ENCODE data around the gene RBM33.

The RBM33 gene

DNA sequence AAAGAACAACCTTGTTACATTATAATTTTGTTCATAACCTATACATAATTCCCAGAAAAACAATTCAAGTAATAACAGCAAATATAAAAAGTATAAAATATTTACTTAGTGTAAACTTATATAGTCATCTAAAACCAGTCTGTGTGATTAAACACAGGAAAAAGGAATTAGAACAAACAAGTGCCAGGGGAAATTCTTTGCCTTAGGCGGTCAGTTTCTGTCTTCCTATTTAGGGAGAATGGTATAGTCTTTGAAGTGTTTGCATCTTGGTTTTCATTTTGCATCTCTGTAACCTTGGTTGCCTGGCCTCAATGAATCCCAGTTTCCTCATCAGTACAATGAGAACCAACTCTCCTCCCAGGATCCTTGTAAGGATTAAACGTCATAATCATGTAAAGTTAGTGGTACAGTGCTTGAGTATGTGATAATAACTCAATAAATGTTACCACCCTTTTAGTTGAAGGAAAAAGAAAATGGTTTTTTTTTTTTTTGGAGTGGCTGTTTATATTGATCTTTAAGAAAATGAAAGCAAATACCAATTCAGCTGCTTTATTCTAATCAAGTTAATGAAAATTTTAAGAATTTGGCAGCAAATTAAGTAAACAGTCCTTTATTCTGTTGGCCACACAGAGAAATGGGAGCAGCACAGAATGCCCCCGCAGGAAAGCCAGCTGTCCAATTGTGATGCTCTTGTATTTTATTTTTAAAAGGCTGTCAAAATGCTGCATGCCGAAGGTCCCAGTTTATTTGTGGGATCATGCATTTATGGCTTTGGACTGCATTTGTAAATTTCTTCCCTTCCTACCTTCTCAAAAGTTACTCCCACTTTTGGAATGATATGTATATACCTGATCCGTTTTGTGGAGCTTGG lies 106.0 kb downstream of the RBM33 start:
- no peak for DNase-seq (ENCODE audit: low read depth)

DNA sequence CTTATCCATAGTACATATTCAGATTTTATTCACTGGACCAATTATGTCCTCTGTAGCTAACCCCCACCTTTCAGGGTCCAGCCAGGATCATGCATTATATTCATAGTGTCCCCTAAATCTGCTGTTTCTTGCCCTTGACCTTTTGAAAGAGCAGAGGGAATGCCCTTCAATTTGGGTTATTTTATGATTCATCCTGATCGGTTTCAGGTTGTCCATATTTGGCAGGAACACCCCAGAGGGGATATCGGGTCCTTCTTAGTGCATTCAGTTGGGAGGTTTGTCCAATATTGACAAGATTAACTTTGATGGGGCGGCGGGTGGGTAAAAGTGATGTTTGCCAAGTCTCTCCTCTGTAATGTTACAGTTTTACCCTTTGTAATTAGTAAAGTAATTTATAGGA lies 106.9 kb downstream of the RBM33 start:
- DNase-seq (ENCODE audit: low read depth) = no peak

DNA sequence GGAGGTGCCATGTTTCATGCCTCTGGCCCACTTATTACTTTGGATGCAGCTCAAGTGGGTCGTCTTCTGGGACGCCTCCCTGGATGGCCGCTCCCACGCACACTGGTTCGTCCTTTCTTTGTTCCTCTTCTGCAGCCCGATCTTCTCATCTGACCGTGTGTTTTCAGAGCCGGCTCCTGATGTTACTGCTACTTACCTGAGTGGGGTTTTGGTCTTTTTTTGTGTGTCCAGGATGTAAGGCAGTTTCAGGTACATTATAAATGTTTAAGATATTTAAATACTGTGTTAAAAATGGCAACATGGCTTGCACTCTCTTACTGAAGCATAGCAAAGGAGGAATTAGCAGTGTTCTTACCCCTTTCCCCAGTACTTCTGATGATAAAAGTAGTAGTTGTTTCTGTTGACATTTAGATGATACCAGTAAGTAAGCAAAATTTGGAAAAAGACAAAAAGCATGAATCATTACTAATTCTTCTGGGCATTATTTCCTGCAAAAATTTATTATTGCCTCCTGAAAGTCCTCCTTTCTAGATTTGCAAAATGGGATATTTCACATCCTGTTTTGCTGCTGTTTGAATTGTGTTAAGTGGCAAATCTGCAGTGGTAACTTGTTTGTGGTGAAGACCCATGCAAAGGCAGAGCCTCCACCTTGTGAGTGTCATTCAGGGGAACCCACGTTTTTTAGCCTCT lies 108.4 kb downstream of the RBM33 start:
- DNase-seq (ENCODE audit: low read depth) = no peak

DNA sequence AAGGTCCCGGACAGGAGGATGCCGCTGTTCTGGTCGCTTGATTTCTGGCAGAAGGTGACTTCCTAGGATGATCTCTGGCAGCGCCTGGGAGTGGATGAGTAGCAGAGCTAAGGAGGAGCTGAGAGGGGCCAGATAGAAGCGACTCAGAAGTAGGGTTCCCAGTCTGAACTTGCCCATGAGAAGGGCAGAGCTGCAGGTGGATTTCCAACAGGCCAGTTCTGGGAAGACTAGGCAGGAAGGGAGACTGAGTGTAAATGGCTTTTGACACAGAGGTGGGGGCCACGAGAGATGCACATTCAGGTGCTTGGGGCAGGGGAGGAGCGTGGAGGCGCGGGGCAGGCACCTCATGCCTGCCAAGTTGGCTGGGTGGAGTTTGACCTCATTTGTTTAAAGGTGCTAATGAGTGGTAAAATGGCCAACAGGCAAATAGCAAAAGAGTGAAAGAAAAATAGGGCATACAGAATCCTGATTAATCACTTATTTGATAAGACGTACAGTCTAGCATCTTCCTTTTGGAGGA lies 109.0 kb downstream of the RBM33 start:
- no peak for DNase-seq (ENCODE audit: low read depth)

DNA sequence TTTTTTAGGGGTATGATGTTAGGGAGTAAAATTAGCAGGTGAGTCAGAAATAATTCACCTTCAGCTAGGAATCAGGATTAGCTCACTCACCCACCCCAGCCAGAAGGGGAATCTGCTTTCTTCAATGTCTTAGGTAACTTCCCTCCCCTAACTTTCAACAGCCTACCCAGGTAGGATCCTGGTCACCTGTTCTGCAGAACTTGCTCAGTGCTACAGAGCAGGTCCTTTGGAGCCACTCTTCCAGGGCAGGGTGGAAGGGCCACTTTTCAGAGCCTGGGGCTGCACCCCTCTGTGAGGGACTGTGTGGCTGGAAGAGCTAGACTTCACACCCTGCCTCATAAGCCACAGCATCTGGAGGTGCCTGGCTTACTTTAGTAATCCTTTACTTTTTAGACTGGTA lies 109.7 kb downstream of the RBM33 start:
- DNase-seq (ENCODE audit: low read depth) = no peak

DNA sequence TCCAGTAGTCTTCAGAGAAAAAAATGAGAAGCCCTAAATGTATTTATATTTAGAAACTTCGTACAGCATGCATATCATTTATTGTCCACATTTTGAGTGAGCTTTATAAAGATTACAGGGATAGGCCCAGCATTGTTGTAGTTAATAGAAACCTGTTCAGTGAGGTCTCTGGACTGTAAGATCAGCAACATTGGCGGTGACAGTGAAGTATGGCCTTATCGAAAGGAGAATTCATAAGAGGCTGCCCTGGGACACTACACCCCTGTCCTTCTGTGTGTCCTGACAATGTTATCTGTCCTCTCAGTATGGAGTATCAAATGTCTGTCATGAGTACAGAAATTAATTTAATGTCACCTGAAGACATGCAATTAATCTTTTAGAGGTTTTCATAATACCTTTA lies 110.6 kb downstream of the RBM33 start:
- DNase-seq (ENCODE audit: low read depth) = no peak

DNA sequence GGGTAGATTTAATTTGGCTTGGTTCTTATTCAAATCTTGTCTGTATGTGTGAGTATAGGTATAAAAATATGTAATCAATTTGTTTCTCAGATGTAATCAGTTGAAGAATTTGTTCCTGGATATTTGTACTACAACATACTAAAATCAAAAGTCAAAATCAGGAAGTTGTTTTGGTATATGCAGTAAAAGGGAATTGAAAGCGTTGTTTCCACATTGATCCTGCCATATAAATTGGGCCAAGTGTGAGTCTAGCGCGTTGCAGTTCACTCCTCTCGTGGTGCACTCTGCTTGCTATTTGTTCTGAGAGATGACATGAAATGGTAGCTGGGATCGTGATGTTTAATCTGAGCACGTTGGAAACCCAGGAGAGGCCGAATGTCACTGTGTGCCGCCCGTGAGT lies 111.9 kb downstream of the RBM33 start:
- DNase-seq (ENCODE audit: low read depth) = no peak

DNA sequence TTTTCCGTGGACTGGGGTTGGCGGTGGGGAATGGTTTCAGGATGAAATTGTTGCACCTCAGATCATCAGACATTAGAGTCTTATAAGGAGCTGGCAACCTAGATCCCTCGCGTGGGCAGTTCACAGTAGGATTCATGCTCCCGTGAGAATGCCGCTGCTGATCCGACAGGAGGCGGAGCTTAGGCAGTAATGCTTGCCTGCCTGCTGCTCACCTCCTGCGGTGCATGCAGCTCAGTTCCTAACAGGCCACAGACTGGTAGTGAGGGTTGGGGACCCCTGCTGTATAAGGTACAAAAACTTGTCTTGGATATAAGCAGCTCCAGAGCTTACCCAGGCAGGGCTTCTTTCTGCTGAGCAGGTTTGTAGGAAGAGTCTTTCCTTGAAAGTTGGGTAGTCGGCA lies 113.9 kb downstream of the RBM33 start:
- DNase-seq (ENCODE audit: low read depth) = no peak

DNA sequence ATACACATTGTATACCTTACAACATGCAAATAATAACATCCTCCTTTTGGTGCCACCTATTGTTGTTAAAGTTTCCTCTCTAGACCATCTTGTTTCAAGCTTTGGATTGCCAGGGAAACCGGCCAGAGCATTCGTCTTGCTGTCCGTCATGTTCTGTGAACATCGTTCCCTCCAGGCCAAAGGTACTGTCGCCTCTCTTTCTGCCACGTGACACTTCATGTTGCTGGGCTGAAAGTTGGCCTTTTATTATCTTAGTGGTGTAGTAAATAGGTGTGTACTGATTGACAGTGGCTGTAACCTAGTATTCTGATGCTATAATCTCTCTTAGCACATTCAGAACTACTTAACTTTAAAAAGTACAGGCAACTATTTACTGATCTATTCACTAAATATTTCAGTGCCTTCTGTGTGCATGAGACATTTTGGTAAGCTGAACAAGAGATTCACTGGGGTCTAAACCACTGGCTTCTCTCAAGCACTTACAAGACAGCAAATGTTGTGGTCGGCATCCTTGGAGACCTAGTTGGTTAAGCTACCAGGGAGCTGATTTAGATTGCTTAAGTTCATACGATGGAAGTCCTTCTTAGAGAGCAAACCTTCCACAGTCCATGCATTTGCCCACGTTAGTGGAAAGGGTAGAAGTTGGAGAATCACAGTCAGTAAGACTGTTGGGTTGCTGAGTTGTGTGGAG lies 115.4 kb downstream of the RBM33 start:
- no peak for DNase-seq (ENCODE audit: low read depth)

DNA sequence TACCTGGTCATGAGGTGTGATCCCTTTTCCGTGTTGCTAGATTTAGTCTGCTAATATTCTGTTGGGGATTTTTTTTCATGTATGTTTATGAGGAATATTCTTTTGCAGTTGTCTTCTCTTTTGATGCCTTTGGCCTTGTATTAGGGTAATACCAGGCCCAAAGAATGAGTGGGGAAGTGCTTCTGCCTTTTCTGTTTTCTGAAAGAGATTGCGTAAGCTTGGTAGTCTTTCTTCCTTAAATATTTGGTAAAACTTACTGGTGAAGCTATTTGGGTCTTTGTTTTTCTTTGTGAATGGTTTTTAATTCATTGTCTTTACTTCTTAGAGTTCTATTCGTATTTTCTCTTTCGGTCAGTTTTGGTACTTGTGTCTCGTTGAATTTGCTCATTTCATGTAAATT lies 116.7 kb downstream of the RBM33 start:
- no peak for DNase-seq (ENCODE audit: low read depth)

DNA sequence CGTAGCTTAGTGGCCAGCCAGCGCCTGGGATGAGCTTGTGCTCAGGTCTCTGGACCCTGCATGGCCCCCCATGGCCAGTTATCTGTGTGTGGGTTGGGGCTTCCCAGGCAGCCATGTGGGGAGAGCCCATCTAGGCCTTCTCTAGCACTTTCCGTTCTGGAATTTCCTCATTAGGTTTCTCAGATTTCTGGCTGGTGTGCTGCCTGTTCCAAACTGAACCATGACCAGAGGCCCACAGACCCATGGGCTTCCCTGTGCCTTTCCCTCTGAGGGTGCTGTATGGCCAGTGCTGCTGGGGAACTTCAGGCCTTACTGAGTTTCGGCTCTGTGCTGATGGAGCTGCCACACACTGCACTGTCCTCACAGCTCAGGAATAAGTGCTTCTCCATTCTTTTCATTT lies 117.6 kb downstream of the RBM33 start:
- DNase-seq (ENCODE audit: low read depth) = no peak

DNA sequence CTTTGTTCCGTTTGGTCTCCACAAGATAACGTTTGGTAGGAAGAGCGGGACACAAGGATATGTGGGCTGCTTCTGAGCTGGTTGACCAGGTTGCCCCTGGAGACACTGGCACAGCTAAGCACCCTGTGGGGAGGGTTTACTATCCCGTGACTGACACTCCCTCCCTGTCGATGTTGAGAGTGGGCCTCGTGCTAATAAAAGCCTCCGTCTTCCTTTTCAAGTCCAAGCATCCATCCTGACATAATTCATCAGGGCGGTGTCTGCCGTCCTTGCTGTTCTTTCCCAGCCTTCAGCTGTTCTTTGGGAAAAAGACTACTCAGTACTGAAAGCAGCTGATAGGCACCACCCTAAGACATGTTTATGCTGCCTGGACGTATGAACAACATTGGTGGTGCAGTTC lies 118.2 kb downstream of the RBM33 start:
- DNase-seq (ENCODE audit: low read depth) = no peak

DNA sequence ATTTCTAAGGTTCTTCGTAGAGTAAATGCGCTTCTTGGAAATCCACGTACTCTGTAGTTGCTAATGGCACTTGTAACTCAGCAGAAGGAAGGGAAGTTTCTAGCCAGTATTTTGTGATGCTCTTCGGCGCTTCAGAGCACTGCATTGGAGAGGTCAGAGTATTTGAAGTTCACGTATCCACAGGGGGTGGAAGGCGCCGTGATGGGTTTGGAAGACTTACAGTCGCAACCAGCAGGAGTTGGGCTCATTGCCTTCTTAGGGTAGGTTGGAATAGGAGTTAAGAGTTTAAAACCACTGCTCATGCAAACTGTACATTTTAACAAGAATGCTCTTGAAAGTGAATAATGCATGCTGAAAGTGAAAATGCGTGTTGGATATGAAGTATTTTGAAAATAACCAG lies 118.7 kb downstream of the RBM33 start:
- no peak for DNase-seq (ENCODE audit: low read depth)

DNA sequence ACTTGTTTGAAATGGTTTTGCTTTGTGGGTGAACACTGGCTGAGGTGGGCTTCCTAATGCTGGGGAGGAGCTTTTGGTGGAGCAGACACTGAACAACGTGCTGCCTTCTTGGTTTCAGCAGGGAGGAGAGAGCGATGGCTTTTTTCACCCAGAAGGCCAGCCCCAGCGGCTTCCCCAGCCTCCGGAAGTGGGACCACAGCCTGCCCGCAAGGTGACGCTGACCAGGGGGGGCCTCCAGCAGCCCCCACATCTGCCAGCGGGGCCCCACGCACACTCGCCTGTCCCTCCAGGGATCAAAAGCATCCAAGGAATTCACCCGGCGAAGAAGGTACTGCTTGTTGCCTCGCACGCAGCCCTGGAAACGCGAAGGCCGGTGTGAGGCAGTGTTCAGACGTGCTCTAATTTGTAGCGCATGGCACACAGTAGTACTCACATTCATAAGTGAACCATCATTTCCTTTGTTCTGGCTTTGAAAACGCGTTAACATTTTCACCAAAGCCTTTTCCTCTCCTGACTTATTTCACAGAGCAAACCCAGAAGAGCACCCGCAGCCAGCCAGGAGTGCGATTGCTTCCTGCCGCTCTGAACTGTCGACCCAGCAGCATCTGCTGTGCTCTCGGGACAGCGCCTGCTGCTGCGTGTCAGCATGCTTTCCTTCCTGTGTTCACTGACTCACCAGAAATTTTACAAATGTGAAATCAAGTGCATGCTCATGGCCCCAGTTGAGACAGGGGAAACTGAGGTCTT lies 119.4 kb downstream of the RBM33 start:
- DNase-seq (ENCODE audit: low read depth) = peak; percentile 33

DNA sequence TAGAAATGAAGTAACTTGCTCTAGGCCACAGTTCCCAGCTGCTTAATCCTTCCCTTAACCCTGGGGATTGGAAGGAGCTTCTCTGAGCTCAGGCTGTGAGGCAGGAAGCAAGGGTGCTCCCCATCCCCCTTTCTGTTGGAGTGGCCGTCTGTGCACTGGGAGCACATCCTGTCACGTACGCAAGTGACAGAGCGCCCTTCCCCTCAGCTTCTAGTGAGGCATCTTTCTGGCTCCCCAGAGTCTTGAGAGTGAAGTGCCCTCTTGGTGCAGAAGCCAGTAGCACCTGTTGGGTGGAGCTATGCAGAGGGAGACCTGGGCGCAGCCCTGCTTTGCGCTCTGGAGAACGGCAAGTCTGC lies 120.0 kb downstream of the RBM33 start:
- peak; percentile 24 for DNase-seq (ENCODE audit: low read depth)

DNA sequence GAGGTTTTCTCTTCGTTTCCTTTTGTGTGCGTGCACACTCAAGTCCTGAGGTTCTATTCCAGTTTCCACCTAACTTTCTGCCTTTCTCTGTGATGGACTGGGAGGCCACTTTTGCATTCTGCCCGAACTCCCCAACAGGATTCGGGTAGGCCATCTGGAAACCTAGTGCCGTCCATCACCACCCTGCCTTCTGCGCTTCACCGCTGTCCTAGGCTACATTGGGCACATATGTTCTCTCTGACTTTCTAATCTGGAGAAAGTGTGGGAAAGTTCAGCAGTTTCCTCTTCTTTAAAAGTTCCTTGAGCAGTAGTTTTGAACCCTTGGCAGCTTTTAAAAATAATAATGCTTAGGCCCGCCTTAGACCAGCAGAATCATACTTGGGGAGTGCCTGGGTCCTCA lies 121.0 kb downstream of the RBM33 start:
- no peak for DNase-seq (ENCODE audit: low read depth)

DNA sequence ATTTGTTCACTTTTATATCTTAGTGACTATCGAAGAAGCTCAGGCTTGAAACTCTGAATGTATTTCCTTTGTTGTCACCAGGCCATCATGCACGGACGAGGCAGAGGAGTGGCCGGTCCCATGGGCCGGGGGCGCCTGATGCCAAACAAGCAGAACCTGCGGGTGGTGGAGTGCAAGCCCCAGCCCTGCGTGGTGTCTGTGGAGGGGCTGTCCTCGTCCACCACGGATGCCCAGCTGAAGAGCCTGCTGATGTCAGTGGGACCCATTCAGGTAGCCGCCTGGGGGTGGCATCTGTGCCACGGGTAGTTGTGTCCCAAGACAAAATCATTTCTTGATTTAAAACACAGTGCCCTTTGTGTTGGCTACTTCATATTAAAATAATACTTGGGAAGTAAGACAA lies 121.9 kb downstream of the RBM33 start:
- DNase-seq (ENCODE audit: low read depth) = no peak

DNA sequence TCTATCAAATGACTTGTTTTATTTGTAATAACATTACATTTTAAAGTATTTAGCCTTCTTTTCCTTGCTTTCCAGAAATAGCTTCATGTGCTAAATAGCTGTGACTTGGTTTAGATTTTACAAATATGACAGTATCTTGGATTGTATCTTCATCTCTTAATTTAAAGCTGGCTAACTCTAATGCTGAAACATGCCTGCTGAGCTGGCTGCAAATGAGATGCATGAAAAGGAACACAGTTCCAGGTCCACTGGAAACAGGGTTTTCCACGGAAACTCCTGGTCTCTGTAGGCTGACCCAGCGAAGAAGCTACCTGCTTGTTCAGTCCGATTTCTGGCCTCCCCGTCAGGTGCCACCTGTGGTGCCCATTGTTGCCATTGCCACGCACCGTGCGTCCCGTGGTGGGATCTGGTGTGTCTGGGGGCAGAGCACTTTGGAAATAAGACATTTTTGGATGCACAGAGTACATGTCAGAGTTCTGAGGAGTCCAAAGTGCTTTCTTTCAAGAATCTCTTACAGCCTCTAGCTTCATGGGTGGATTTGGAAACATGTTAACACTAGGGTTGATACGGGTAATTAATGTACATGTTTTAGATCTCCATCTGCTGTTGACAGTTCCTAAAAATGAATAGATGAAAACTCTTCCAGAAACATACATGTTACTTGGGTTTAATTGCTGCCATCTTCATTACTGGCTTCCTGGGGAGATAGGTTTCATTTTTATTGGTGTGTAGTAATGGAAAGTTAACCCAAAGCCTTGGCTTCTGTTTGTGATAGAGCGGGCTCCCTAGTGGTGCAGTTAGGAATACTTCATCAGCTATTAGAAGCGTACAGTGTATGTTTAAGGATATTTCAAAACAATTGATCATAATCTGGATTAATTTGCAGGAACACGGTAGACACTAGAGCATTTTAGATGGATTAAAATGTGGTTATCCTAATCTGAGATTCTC lies 122.8 kb downstream of the RBM33 start:
- DNase-seq (ENCODE audit: low read depth) = no peak

DNA sequence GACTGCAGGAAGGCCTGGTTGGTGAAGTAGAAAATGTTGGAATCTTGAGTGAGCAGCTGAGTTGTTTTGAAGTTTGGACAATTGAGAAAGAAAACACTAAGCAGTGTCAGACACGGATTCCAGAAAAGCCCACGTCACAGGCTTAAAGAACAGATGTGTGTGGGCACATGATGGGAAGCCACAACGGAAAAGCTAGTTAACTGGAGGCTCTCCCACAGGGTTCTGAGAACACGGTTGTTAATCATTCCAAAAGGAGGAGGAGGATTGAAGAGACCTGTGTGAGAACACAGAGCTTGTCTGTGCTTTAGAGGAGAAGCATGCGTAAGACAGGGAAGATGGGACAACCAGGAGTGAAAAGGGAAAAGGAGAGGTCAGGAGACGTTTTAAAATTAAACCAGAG lies 125.2 kb downstream of the RBM33 start:
- no peak for DNase-seq (ENCODE audit: low read depth)

DNA sequence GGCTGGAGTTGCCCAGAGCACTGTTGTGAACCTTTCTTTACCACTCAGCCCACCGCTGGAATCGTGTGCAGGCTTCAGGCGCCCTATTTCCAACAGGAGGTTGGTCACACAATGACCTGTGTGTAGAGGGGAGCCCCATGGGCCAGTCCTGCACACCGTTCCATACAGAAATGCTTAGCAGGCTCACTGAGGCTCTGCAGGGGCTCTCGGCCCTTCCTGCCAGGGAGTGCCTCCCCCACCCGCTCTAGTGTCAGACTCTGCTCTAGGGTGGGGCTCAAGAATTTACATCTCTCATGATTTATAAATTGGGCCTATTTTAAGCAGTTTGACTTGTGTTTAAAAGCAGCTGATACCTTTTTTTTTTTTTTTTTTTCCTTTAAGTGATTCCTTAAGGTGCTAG lies 125.8 kb downstream of the RBM33 start:
- DNase-seq (ENCODE audit: low read depth) = no peak

DNA sequence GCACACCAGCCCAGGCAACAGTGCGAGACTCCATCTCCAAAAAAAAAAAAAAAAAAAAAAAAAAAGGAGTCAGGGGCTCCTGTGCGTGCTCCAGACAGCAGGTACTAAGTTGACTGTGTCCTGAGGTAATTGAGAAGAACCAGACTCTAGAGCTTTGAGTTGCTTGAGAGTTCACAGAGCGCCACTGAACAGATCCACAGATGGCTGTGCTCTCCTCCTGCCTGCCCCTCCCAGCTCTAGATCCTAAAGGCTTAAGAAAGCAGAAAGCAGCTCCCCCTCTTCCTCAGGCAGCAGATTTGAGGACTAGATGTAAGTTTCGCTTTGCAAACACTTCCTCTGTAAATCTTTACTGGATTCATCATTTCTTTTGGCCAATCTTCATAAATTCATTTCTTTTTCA lies 129.1 kb downstream of the RBM33 start:
- DNase-seq (ENCODE audit: low read depth) = no peak
